Vagina (tissue), 2 donors: ENCODE data around the gene INPP5J. TPM values are rescaled to one million over a fixed set of nuclear protein-coding genes. Genes with fewer than 3 reads are reported as not detected.

Source experiments
- DNase-seq, 2 donors: peaks; one replicate each; pipeline ENCODE4 v3.0.0-alpha.2; 2017; ENCODE audit errors: extremely low spot score in 2 of 2
- H3K27ac ChIP-seq: fragments of 200-600 bp; sonication (generic); one replicate; pipeline ENCODE4 v1.5.1; 2019
- H3K27me3 ChIP-seq: fragments of 200-600 bp; sonication (generic); one replicate; pipeline ENCODE4 v1.5.1; 2019
- H3K36me3 ChIP-seq, 2 donors: fragments of 200-600 bp; sonication (generic); one replicate each; pipeline ENCODE4 v1.5.1; 2017 to 2019
- H3K4me1 ChIP-seq: fragments of 200-600 bp; sonication (generic); one replicate; pipeline ENCODE4 v1.5.1; 2019
- H3K4me3 ChIP-seq, 2 donors: fragments of 200-600 bp; sonication (generic); 1 replicate in 1 of 2; 2 replicates in 1 of 2; pipeline ENCODE4 v1.5.1; 2016 to 2019
- H3K9me3 ChIP-seq: fragments of 200-600 bp; sonication (generic); one replicate; pipeline ENCODE4 v1.5.1; 2019
- POLR2A ChIP-seq, 2 donors: fragments of 450-650 bp; IDR thresholded peaks; one replicate each; pipeline ENCODE4 v1.6.1; 2017; ENCODE audit warnings: antibody characterized with exemption in 2 of 2, mild to moderate bottlenecking in 2 of 2, moderate library complexity in 2 of 2
- POLR2AphosphoS5 ChIP-seq, 2 donors: sonication (generic); formaldehyde crosslinking; IDR thresholded peaks; one replicate each; pipeline ENCODE4 v1.9.0; 2017; ENCODE audit warnings: antibody characterized with exemption in 2 of 2, mild to moderate bottlenecking in 2 of 2, low read depth in 1 of 2; ENCODE audit not compliant: insufficient read depth in 1 of 2
- intact Hi-C: fragments of 100-400 bp; cut with DNase I; formaldehyde crosslinking; loops from one replicate; pipeline ENCODE4 v1.15.1; 2023
- total RNA-seq: library from RNA; depleted of rRNA; stranded (reverse); fragments of >200 nt; gene quantifications from one replicate; pipeline ENCODE4 v1.2.3, GENCODE V29; 2016
- TF ChIP-seq, protein P1 (sequence below), 3 experiments: fragments of 450-650 bp in 2 of 3; fragments of 200-600 bp in 1 of 3; sonication (generic) in 1 of 3; IDR thresholded peaks; one replicate each; pipeline ENCODE4 v1.5.1; 2017 to 2019; ENCODE audit warnings: antibody characterized with exemption in 3 of 3, mild to moderate bottlenecking in 2 of 3, moderate library complexity in 2 of 3

Gene INPP5J
- total RNA-seq, 1 donor from 2014 or later, result 5.9 TPM

- no peaks in the 10 kb centered on the region for H3K27me3 ChIP-seq
- DNase-seq, result no peak
- H3K4me3 ChIP-seq, result no peak overlapping the region
- H3K36me3 ChIP-seq, result peaks cover 3 to 66% of the 10 kb centered on the region in 2 donors
- TF ChIP-seq POLR2A (IDR thresholded peaks at IDR 0.05) (no peak), POLR2AphosphoS5 (IDR thresholded peaks at IDR 0.05; ENCODE audit: insufficient read depth in 1 of 2, low read depth in 1 of 2) (peak in 1 of 2 donors; percentile 59)
- TF ChIP-seq, protein P1, sequence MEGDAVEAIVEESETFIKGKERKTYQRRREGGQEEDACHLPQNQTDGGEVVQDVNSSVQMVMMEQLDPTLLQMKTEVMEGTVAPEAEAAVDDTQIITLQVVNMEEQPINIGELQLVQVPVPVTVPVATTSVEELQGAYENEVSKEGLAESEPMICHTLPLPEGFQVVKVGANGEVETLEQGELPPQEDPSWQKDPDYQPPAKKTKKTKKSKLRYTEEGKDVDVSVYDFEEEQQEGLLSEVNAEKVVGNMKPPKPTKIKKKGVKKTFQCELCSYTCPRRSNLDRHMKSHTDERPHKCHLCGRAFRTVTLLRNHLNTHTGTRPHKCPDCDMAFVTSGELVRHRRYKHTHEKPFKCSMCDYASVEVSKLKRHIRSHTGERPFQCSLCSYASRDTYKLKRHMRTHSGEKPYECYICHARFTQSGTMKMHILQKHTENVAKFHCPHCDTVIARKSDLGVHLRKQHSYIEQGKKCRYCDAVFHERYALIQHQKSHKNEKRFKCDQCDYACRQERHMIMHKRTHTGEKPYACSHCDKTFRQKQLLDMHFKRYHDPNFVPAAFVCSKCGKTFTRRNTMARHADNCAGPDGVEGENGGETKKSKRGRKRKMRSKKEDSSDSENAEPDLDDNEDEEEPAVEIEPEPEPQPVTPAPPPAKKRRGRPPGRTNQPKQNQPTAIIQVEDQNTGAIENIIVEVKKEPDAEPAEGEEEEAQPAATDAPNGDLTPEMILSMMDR (IDR thresholded peaks at IDR 0.05), result no peak
- intact Hi-C loops, result no loop called here
- peak overlapping the region; percentile 98 for H3K27ac ChIP-seq
- H3K9me3 ChIP-seq, result no peaks in the 10 kb centered on the region
- H3K4me1 ChIP-seq, result peaks cover 62% of the 10 kb centered on the region
These were observed 24.1 kb upstream of the INPP5J start for GRCh38 chr22:31098632-31099110.

DNA sequence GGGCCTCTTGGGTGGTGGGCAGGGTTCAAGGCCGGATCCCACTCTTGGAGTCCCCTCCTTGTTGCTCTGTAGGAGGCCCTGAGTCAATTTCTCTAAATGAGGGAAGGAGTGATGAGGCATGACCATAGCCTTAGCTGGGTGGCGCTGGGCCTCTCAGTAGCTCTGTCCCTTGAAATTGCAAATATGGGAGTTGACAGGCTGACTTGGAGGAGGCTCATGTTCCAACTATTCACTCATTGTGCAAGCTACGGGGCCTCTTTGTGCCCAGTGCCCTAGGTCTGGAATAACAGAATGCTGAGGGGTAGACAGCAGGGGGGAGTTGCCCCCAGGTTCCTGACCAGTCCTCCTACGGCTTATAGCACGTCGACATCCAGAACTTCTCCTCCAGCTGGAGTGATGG lies 23.4 kb upstream of the INPP5J start:
- Histone ChIP-seq H3K36me3 (peaks cover 3 to 59% of the 10 kb centered on the region in 2 donors), H3K4me1 (peaks cover 64% of the 10 kb centered on the region), H3K4me3 (no peak overlapping the region), H3K27ac (peak overlapping the region; percentile 98), H3K9me3 (no peaks in the 10 kb centered on the region), H3K27me3 (no peaks in the 10 kb centered on the region)
- TF ChIP-seq POLR2A (IDR thresholded peaks at IDR 0.05), result no peak
- no peak for TF ChIP-seq POLR2AphosphoS5 (IDR thresholded peaks at IDR 0.05; ENCODE audit: insufficient read depth in 1 of 2, low read depth in 1 of 2)
- TF ChIP-seq, protein P1 (IDR thresholded peaks at IDR 0.05), result no peak
- intact Hi-C loops, result no loop called here
- DNase-seq, result no peak

- DNase-seq, result no peak
These were observed 22.7 kb upstream of the INPP5J start for GRCh38 chr22:31099841-31100761.

GRCh38 chr22:31100762-31101525 lies 21.8 kb upstream of the INPP5J start:
- Histone ChIP-seq H3K9me3 (no peaks in the 10 kb centered on the region), H3K27ac (peak overlapping the region; percentile 98), H3K4me1 (peaks cover 79% of the 10 kb centered on the region), H3K36me3 (peaks cover 3 to 44% of the 10 kb centered on the region in 2 donors), H3K4me3 (no peak overlapping the region), H3K27me3 (no peaks in the 10 kb centered on the region)
- TF ChIP-seq POLR2AphosphoS5 (IDR thresholded peaks at IDR 0.05; ENCODE audit: insufficient read depth in 1 of 2, low read depth in 1 of 2) (peak in 1 of 2 donors; percentile 12), POLR2A (IDR thresholded peaks at IDR 0.05) (no peak)
- TF ChIP-seq, protein P1 (IDR thresholded peaks at IDR 0.05), result no peak
- DNase-seq, result no peak
- intact Hi-C loops, result no loop called here

More at GRCh38 chr22:31099841-31100761, 22.7 kb upstream of the INPP5J start:
- peak overlapping the region; percentile 98 for H3K27ac ChIP-seq
- H3K4me1 ChIP-seq, result peaks cover 71% of the 10 kb centered on the region
- no peak overlapping the region for H3K4me3 ChIP-seq
- no peaks in the 10 kb centered on the region for H3K27me3 ChIP-seq
- intact Hi-C loops, result no loop called here
- no peaks in the 10 kb centered on the region for H3K9me3 ChIP-seq
- peaks cover 3 to 52% of the 10 kb centered on the region in 2 donors for H3K36me3 ChIP-seq
- TF ChIP-seq, protein P1 (IDR thresholded peaks at IDR 0.05), result no peak
